Smooth muscle cell (in vitro differentiated cells): ENCODE data around the gene TTC13. TPM values are rescaled to one million over a fixed set of nuclear protein-coding genes. Genes with fewer than 3 reads are reported as not detected.

Experiments used
- DNase-seq: peaks from one replicate; lab custom pipeline; 2025; ENCODE audit not compliant: unreplicated experiment; lab: John Stamatoyannopoulos, UW
- H2AFZ ChIP-seq: fragments of 200-600 bp; sonication (generic); 2 replicates; pipeline ENCODE4 v1.6.0; 2016; ENCODE audit warnings: antibody characterized with exemption, low read depth, mild to moderate bottlenecking
- H3F3A ChIP-seq: fragments of 200-600 bp; sonication (generic); 2 replicates; pipeline ENCODE4 v1.6.0; 2017; ENCODE audit warnings: antibody characterized with exemption, low read depth
- H3K27ac ChIP-seq: fragments of 200-600 bp; sonication (generic); 2 replicates; pipeline ENCODE4 v1.5.1; 2016; ENCODE audit warnings: low read depth, mild to moderate bottlenecking
- H3K27me3 ChIP-seq: fragments of 200-600 bp; sonication (generic); 2 replicates; pipeline ENCODE4 v1.6.1; 2016; ENCODE audit warnings: low read depth, mild to moderate bottlenecking
- H3K36me3 ChIP-seq: fragments of 200-600 bp; sonication (generic); 2 replicates; pipeline ENCODE4 v1.5.1; 2016; ENCODE audit warnings: low read depth
- H3K4me1 ChIP-seq: fragments of 200-600 bp; sonication (generic); 2 replicates; pipeline ENCODE4 v1.5.1; 2016; ENCODE audit warnings: low read depth
- H3K4me2 ChIP-seq: fragments of 200-600 bp; sonication (generic); 2 replicates; pipeline ENCODE4 v1.6.0; 2016; ENCODE audit warnings: mild to moderate bottlenecking
- H3K4me3 ChIP-seq: fragments of 200-600 bp; sonication (generic); 2 replicates; pipeline ENCODE4 v1.5.1; 2016; ENCODE audit warnings: mild to moderate bottlenecking
- H3K79me2 ChIP-seq: fragments of 200-600 bp; sonication (generic); 2 replicates; pipeline ENCODE4 v1.6.0; 2016; ENCODE audit warnings: low read depth, mild to moderate bottlenecking
- H3K9ac ChIP-seq: fragments of 200-600 bp; sonication (generic); 2 replicates; pipeline ENCODE4 v1.6.0; 2016; ENCODE audit warnings: low read depth
- H3K9me3 ChIP-seq: fragments of 200-600 bp; sonication (generic); replicated peaks from 2 replicates; pipeline ENCODE4 v1.5.1; 2016; ENCODE audit warnings: low read depth
- H4K20me1 ChIP-seq: fragments of 200-600 bp; sonication (generic); 2 replicates; pipeline ENCODE4 v1.6.0; 2016; ENCODE audit warnings: low read depth
- WGBS: methylation state at CpG from one replicate; pipeline ENCODE4 v1.1.7; 2016; ENCODE audit warnings: low lambda C conversion rate; 5-methylcytosine and 5-hydroxymethylcytosine counted together
- polyA plus RNA-seq: library from polyadenylated mRNA; unstranded; fragments of >200 nt; fragmentation: Nextera tagmentation; extraction: Ambion mirVana; gene quantifications from 2 replicates; pipeline ENCODE4 v1.2.1, GENCODE V29; 2016
- total RNA-seq: library from RNA; depleted of rRNA; stranded (reverse); fragments of >200 nt; gene quantifications from 2 replicates; pipeline ENCODE4 v1.2.3, GENCODE V29; 2014
- TF ChIP-seq, protein P1 (sequence below): fragments of 200-600 bp; sonication (generic); IDR thresholded peaks from 2 replicates; pipeline ENCODE4 v1.5.1; 2017; ENCODE audit warnings: borderline replicate concordance, mild to moderate bottlenecking, antibody characterized with exemption; ENCODE audit not compliant: insufficient read depth, poor library complexity, severe bottlenecking

TTC13 gene
- total and polyA plus RNA-seq, 2 experiments from 2014 or later, result 5.6 to 9.1 TPM

DNA sequence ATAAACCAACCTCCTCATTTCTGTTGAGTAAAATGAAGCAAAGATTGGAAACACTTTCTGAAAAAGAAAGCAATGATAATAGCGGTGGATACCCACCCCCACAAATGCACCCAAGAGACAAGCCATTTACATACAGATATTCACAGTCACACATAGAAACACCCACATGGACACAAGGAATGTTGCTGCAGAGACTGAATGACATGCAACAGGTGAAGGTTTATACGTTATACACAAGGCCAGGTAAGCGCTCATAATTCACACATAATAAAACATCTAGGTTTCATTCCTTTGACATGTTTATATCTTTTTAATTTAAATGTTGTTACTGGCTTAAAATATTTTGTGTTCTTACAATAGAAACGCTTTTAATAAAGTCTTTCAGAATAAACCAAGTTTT is 21.5 kb upstream of the TTC13 start:
- Histone ChIP-seq H3F3A (no peaks in the 10 kb centered on the region), H3K9me3 (no peaks in the 10 kb centered on the region), H3K4me3 (no peak overlapping the region), H2AFZ (no peak overlapping the region), H3K27me3 (no peaks in the 10 kb centered on the region), H3K4me2 (no peak overlapping the region), H3K79me2 (no peaks in the 10 kb centered on the region), H4K20me1 (no peaks in the 10 kb centered on the region), H3K4me1 (no peaks in the 10 kb centered on the region), H3K27ac (no peak overlapping the region), H3K9ac (no peak overlapping the region), H3K36me3 (peaks cover 12% of the 10 kb centered on the region)
- no peak for DNase-seq
- 93% methylated on average over 4 of the region's 4 CpGs for WGBS
- TF ChIP-seq, protein P1, sequence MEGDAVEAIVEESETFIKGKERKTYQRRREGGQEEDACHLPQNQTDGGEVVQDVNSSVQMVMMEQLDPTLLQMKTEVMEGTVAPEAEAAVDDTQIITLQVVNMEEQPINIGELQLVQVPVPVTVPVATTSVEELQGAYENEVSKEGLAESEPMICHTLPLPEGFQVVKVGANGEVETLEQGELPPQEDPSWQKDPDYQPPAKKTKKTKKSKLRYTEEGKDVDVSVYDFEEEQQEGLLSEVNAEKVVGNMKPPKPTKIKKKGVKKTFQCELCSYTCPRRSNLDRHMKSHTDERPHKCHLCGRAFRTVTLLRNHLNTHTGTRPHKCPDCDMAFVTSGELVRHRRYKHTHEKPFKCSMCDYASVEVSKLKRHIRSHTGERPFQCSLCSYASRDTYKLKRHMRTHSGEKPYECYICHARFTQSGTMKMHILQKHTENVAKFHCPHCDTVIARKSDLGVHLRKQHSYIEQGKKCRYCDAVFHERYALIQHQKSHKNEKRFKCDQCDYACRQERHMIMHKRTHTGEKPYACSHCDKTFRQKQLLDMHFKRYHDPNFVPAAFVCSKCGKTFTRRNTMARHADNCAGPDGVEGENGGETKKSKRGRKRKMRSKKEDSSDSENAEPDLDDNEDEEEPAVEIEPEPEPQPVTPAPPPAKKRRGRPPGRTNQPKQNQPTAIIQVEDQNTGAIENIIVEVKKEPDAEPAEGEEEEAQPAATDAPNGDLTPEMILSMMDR, result no peak

DNA sequence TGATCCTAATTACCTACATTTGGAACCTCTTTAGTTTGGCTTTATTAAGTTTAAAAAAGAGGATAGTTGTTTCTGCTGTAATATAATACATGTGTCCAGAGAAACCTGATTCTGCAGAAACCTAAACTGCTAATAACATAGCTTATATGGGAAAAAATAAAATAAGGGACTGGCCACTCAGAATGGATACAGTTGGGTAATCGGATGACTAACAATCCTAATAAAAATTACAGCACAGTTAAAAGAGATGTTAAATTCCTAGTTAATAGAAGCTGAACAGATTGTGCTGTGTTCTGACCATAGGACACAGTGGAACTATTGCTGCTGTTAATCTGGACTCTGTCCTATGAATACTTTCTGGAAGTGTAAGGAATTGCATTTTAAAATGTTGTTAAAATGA is 16.2 kb upstream of the TTC13 start:
- Histone ChIP-seq H3K4me3 (no peak overlapping the region), H4K20me1 (peaks cover 4% of the 10 kb centered on the region), H3F3A (no peaks in the 10 kb centered on the region), H3K4me2 (no peak overlapping the region), H3K27me3 (no peaks in the 10 kb centered on the region), H3K4me1 (no peaks in the 10 kb centered on the region), H3K9me3 (no peaks in the 10 kb centered on the region), H3K9ac (no peak overlapping the region), H3K36me3 (peaks cover under 1% of the 10 kb centered on the region), H3K27ac (no peak overlapping the region), H2AFZ (no peak overlapping the region), H3K79me2 (no peaks in the 10 kb centered on the region)
- TF ChIP-seq, protein P1, result no peak
- 88% methylated on average over 1 of the region's 1 CpG for WGBS
- no peak for DNase-seq

GRCh38 chr1:230992100-230992774 is 13.6 kb upstream of the TTC13 start:
- no peak overlapping the region for H3K27ac ChIP-seq

More at GRCh38 chr1:230992100-230992774, 13.6 kb upstream of the TTC13 start:
- H3K36me3 ChIP-seq, result no peaks in the 10 kb centered on the region
- DNase-seq, result no peak
- no peaks in the 10 kb centered on the region for H3K4me1 ChIP-seq
- H3K9ac ChIP-seq, result no peak overlapping the region
- no peaks in the 10 kb centered on the region for H3K9me3 ChIP-seq
- no peaks in the 10 kb centered on the region for H3K27me3 ChIP-seq
- no peak overlapping the region for H3K4me3 ChIP-seq
- H4K20me1 ChIP-seq, result peaks cover 4% of the 10 kb centered on the region
- peaks cover 9% of the 10 kb centered on the region for H3K79me2 ChIP-seq
- H3K4me2 ChIP-seq, result no peak overlapping the region
- TF ChIP-seq, protein P1, result no peak
- H2AFZ ChIP-seq, result no peak overlapping the region
- 88% methylated on average over 7 of the region's 7 CpGs for WGBS
- H3F3A ChIP-seq, result peaks cover 2% of the 10 kb centered on the region
